IPS DF 6.9 (cell line): ENCODE results near the gene PBX2.

Source experiments
- DNase-seq: peaks from one replicate; pipeline ENCODE4 v3.0.0-alpha.2; 2013; ENCODE audit warnings: low read depth, low spot score
- H3K27ac ChIP-seq: one replicate; pipeline ENCODE4 v1.5.1; 2013; ENCODE audit warnings: low read length, control low read depth
- H3K27me3 ChIP-seq: 2 replicates; pipeline ENCODE4 v1.6.1; 2013; ENCODE audit warnings: mild to moderate bottlenecking, low read length; ENCODE audit not compliant: control insufficient read depth, insufficient read depth
- H3K36me3 ChIP-seq: 2 replicates; pipeline ENCODE4 v1.6.1; 2013; ENCODE audit warnings: low read length; ENCODE audit not compliant: control insufficient read depth, insufficient read depth
- H3K4me1 ChIP-seq: 2 replicates; pipeline ENCODE4 v1.6.1; 2013; ENCODE audit warnings: low read length; ENCODE audit not compliant: control insufficient read depth, insufficient read depth
- H3K4me3 ChIP-seq: 2 replicates; pipeline ENCODE4 v1.5.1; 2013; ENCODE audit warnings: mild to moderate bottlenecking, low read length
- H3K9me3 ChIP-seq: 2 replicates; pipeline ENCODE4 v1.6.1; 2013; ENCODE audit warnings: low read length, inconsistent platforms; ENCODE audit not compliant: control insufficient read depth, insufficient read depth
- WGBS: extraction: QIAGEN DNeasy Blood & Tissue Kit; methylation state at CpG from one replicate; pipeline ENCODE4 v1.1.7; 2013; ENCODE audit warnings: mixed read lengths, missing lambda C conversion rate; ENCODE audit not compliant: insufficient read length, insufficient coverage; 5-methylcytosine and 5-hydroxymethylcytosine counted together

PBX2 gene

DNA sequence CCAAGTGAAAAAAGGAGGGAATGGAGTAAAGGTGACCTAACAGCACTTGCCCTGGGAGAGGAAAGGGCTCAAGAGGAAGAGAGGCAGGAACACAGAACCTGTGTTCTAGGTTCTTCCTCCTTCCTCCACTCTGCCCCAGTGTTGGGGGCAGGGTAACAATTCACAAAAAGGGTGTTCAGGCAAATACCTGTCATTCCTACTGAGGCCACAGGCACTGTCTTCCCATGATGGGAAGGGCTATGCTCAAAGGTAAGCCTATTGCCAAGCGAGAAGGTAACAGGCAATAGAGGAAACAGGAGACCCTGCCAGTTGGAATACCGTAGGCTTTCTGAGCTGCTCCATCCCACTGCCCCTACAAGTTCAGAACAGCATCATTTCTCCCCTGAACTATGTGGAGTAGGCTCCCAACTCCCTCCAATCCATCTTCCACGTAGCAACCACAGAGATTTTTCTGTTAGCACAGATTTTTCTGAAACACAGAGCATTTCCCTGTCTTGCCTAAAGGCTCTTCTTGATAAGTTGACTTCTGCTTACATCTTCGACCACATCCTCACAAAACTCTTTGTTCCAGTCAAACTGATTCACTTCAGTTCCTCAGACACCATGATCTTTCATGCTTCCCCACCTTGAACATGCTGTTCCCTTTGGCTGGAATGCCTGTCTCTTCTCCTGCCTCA lies 16.8 kb downstream of the PBX2 start:
- peaks cover 2% of the 10 kb centered on the region; the same call in 1 of the 2 replicates for H3K4me1 ChIP-seq
- no peak overlapping the region for H3K27ac ChIP-seq
- no peak overlapping the region for H3K4me3 ChIP-seq
- peaks cover 18% of the 10 kb centered on the region; the same call in 1 of the 2 replicates for H3K36me3 ChIP-seq
- DNase-seq: no peak
- H3K9me3 ChIP-seq: no peaks in the 10 kb centered on the region
- no peaks in the 10 kb centered on the region for H3K27me3 ChIP-seq
- WGBS: no CpG with 5 or more reads among the region's 4 CpGs

DNA sequence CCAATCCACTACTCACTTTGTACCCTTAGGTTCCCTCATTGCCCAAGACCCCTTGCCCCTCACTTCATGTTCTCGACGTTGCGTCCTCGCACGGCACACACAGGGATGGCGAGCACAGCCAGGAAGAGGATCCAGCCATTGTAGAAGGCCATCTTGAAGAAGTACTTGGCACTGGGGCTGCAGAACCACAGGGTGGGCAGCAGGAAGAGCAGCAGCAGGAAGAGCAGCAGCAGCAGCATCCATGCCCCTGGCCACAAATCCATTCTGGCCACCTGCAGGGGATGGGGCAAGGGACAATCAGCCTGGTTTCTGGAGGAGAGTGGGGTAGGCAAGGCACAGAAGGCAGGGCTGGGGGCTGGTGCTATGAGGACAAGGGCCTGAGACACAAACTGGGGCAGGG lies 18.8 kb downstream of the PBX2 start:
- no peaks in the 10 kb centered on the region for H3K27me3 ChIP-seq
- H3K4me1 ChIP-seq: peaks cover 4% of the 10 kb centered on the region
- no peak overlapping the region for H3K4me3 ChIP-seq
- no CpG with 5 or more reads among the region's 6 CpGs for WGBS
- no peak for DNase-seq
- H3K9me3 ChIP-seq: no peaks in the 10 kb centered on the region
- H3K36me3 ChIP-seq: peaks cover 22% of the 10 kb centered on the region; the same call in 1 of the 2 replicates
- H3K27ac ChIP-seq: no peak overlapping the region

DNA sequence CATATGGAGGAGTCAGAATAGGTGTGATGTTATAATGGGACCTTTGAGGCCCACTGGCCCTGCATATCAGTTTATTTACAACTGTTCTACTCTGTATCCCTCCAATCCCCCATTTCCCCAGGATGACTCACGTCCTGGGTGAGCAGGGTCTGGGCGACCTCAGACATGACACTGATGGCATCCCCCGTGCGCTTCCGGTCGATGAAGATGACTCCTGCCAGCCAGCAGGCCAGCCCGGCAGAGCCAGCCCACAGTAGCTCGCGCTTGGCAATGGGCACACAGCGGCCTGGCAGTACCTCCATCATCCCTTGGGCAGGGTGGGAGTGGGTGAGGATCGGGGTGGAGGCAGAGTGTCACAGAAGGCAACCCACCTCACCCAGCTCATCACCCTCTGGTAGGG lies 19.7 kb downstream of the PBX2 start:
- no peak for DNase-seq
- peaks cover 22% of the 10 kb centered on the region; the same call in 1 of the 2 replicates for H3K36me3 ChIP-seq
- no peak overlapping the region for H3K27ac ChIP-seq
- WGBS: no CpG with 5 or more reads among the region's 11 CpGs
- H3K27me3 ChIP-seq: no peaks in the 10 kb centered on the region
- no peaks in the 10 kb centered on the region for H3K9me3 ChIP-seq
- H3K4me3 ChIP-seq: no peak overlapping the region
- peaks cover 4% of the 10 kb centered on the region for H3K4me1 ChIP-seq

DNA sequence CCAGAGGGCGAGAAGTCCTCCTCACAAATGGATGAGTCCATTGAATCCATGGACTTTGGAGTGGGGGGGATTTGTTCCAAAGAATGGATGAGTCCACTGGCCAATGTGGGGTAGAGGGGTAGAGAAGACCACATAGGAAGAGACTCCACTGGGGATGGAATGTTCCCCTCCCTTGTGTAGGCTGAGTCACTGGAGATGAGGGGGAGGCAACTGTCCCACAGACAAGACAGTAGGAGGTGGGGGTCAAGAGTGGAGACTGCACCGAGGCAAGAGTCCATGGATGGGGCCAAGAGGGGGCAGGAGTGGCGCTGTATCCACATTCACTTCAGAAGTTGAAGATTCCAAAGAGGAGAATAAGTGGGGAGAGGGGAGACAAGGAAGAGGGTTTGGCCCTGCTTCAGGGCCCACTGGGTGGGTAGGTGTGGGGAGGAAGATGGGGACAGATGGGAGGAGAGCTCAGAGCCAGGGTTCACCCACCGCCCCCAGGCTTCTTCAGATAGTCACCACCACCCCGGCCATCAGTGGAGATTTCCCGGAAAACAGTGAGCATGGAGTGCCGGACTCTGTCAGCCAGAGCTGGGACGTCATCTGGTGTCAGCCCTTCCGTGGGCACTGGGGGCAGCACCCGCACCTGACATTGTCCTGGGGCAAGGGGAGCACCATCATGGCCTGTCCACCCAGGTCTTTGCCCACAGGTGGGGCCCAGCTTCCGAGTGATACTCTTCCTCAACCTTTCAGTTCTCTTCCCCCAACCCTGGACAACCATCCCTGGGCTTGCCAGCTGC lies 21.0 kb downstream of the PBX2 start:
- Histone ChIP-seq H3K27me3 (no peaks in the 10 kb centered on the region), H3K4me1 (peaks cover 4% of the 10 kb centered on the region), H3K9me3 (no peaks in the 10 kb centered on the region), H3K36me3 (peaks cover 22% of the 10 kb centered on the region; the same call in 1 of the 2 replicates), H3K27ac (no peak overlapping the region), H3K4me3 (no peak overlapping the region)
- no CpG with 5 or more reads among the region's 11 CpGs for WGBS
- no peak for DNase-seq

DNA sequence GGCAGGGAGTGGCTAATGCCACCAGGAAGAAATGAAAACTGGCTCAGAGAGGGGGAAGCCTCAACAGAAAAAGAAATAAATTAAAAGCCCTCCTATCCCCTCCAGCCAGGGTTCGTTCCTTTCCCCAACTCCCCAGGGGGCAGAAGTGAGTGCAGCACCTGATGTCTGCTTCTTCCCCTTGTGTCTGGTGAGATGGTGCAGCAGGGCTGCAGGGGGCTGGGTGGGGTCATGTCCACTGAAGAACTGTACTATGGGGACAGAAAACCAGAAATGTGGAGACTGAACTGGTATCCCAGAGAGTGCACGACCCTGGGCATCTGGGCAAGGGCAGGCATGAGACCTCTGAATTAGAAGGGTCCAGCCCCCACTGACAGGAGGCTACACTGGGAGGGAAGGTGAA lies 21.7 kb downstream of the PBX2 start:
- DNase-seq: no peak
- Histone ChIP-seq H3K36me3 (peaks cover 22% of the 10 kb centered on the region; the same call in 1 of the 2 replicates), H3K27me3 (no peaks in the 10 kb centered on the region), H3K4me3 (no peak overlapping the region), H3K9me3 (no peaks in the 10 kb centered on the region), H3K27ac (no peak overlapping the region), H3K4me1 (peaks cover 4% of the 10 kb centered on the region)
- no CpG with 5 or more reads among the region's 2 CpGs for WGBS

DNA sequence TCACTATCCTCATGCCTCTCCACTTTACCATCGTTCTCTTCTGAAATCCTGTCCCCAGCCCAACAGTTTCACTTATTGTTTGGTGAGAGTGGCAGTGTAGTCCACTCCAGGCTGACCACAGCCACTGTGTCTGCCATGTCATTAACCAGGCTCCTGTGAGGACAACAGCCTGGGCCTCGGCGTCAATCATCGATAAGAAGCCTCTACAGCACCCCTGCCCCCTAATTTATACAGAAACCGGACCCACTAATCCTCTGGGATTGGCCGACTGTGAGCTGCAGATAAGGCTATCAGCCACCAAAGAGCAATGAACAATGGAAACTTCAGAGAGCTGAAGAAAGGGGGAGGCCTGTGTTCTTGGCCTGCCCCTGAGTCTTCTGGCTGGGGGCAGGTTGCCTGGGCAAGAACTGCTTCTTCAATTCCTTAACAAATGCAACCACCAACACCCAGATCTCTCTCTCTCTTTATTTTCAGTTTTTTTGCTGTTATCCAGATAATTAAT lies 22.2 kb downstream of the PBX2 start:
- Histone ChIP-seq H3K9me3 (no peaks in the 10 kb centered on the region), H3K4me3 (no peak overlapping the region), H3K4me1 (peaks cover 2% of the 10 kb centered on the region), H3K36me3 (peaks cover 22% of the 10 kb centered on the region; the same call in 1 of the 2 replicates), H3K27ac (no peak overlapping the region), H3K27me3 (no peaks in the 10 kb centered on the region)
- no peak for DNase-seq
- no CpG with 5 or more reads among the region's 6 CpGs for WGBS

DNA sequence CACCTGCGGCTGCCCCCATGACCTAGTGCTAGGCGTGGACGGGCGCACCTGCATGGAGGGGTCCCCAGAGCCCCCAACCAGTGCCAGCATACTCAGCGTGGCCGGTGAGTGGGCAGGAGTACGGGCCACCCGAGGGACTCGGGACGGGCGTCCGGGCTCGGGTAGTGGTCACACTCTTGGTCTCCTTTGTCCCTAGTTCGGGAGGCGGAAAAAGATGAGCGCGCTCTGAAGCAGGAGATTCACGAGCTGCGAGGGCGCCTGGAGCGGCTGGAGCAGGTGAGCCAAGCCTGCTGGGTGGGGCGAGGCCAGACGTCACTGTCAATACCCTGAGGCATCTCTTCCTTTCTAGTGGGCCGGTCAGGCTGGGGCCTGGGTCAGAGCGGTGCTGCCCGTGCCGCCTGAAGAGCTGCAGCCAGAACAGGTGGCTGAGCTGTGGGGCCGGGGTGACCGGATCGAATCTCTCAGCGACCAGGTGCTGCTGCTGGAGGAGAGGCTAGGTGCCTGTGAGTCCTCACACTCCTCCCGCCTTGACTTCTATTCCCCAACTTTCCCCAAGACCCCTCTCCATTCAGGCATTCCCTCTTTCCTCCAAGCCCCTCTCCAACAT lies 22.7 kb downstream of the PBX2 start:
- no peak for DNase-seq
- WGBS: no CpG with 5 or more reads among the region's 32 CpGs
- Histone ChIP-seq H3K27ac (no peak overlapping the region), H3K36me3 (peaks cover 22% of the 10 kb centered on the region; the same call in 1 of the 2 replicates), H3K4me3 (no peak overlapping the region), H3K27me3 (no peaks in the 10 kb centered on the region), H3K4me1 (peaks cover 2% of the 10 kb centered on the region; the same call in 1 of the 2 replicates), H3K9me3 (no peaks in the 10 kb centered on the region)

DNA sequence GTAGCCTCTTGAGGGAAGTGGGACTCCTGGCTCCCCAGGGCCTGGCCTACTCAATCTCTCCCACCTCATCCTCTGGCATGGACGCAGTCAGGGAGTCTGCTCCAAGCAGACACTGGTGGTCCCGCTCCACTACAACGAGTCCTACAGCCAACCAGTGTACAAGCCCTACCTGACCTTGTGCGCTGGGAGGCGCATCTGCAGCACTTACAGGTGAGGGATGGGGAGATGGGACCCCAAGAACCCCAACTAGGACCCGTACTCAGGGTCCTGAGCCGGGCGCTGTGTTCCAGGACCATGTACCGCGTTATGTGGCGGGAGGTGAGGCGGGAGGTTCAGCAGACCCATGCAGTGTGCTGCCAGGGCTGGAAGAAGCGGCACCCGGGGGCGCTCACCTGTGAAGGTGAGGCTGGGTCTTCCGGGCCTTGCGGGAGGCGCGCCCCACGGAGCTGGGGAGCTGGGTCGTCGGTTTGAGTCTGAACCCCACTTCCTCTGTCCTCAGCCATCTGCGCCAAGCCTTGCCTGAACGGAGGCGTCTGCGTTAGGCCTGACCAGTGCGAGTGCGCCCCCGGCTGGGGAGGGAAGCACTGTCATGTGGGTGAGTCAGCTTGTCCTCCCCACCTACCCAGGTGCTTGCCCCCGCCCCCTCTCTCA lies 23.5 kb downstream of the PBX2 start:
- Histone ChIP-seq H3K4me3 (no peak overlapping the region), H3K4me1 (peaks cover 2% of the 10 kb centered on the region; the same call in 1 of the 2 replicates), H3K27ac (no peak overlapping the region), H3K9me3 (no peaks in the 10 kb centered on the region), H3K27me3 (no peaks in the 10 kb centered on the region), H3K36me3 (peaks cover 22% of the 10 kb centered on the region; the same call in 1 of the 2 replicates)
- WGBS: no CpG with 5 or more reads among the region's 30 CpGs
- no peak for DNase-seq

DNA sequence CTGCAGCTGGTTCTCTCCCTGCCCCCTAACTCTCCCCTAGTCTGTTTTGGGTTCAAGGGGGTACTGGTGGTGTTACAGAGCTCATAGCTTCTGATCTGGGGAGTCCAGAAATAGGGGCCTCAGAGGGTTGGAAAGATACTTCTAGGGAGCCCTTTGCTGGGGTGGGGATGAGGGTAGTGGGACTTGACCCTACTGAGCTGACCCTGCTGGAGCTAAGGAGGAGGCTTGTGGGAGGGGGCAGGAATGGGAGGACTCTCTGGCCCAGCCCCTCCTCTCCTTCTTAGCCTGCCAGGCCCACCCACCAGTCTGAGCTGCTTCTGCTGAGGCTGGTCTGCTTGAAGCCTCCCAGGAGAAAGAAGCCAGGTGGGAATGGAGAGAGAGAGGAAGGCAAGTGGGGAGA lies 25.7 kb downstream of the PBX2 start, which contains the start of gene EGFL8:
TSS of gene EGFL8 (plus strand) at position 301 of the 400 bp plus-strand sequence. CDS start 1,571 bp downstream, outside the sequence.
- no peak within 1 kb of the TSS for H3K27ac ChIP-seq
- H3K4me1 ChIP-seq: peaks cover 2% of the 10 kb centered on the region; the same call in 1 of the 2 replicates
- H3K9me3 ChIP-seq: no peaks in the 10 kb centered on the region
- no peak within 1 kb of the TSS for H3K4me3 ChIP-seq
- DNase-seq: no peak
- no peaks in the 10 kb centered on the region for H3K27me3 ChIP-seq
- H3K36me3 ChIP-seq: peaks cover 4% of the 10 kb centered on the region; the same call in 1 of the 2 replicates
